ENCODE data around the gene CMC4.

Gene CMC4

GRCh38 chrX:155069414-155069813, 1.5 kb downstream of the CMC4 start:
- TF ChIP-seq CTCF (IDR thresholded peaks at IDR 0.05; ENCODE audit: control insufficient read depth, insufficient read depth, low read depth, low read length, missing control alignments) = no peak
- DNase-seq (ENCODE audit: low read depth) = no peak
- no peak overlapping the region for H3K4me3 ChIP-seq (ENCODE audit: control insufficient read depth, low read depth, low read length)

GRCh38 chrX:155068165-155068564, 2.8 kb downstream of the CMC4 start:
- no peak overlapping the region for H3K4me3 ChIP-seq (ENCODE audit: control insufficient read depth, low read depth, low read length)
- TF ChIP-seq CTCF (IDR thresholded peaks at IDR 0.05; ENCODE audit: control insufficient read depth, insufficient read depth, low read depth, low read length, missing control alignments) = no peak
- peak; percentile 16 for DNase-seq (ENCODE audit: low read depth)

- DNase-seq (ENCODE audit: low read depth) = peak; percentile 16
- no peak overlapping the region for H3K4me3 ChIP-seq (ENCODE audit: control insufficient read depth, low read depth, low read length)
- TF ChIP-seq CTCF (IDR thresholded peaks at IDR 0.05; ENCODE audit: control insufficient read depth, insufficient read depth, low read depth, low read length, missing control alignments) = no peak
Measured at GRCh38 chrX:155065035-155065734, 5.8 kb downstream of the CMC4 start.

DNA sequence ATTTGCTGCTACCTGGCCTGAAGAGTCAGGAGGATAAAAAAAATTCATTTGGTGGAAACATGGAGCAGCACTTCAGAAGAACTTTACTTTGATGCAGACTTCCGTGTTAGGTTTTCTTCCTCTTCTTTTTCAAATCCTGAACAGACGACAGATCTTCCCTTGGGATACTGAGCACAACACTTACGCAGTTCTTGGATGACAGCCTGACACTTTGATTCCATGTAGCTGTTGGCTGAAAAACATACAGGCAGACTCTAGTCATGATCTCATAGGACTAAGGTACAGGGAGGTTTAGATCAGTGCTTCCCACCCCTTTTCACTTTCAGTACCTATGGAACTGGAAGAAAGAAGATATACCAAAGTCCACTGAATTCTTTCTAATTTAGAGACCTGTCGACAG, 9.2 kb downstream of the CMC4 start:
- TF ChIP-seq CTCF (IDR thresholded peaks at IDR 0.05; ENCODE audit: control insufficient read depth, insufficient read depth, low read depth, low read length, missing control alignments) = no peak
- no peak overlapping the region for H3K4me3 ChIP-seq (ENCODE audit: control insufficient read depth, low read depth, low read length)
- no peak for DNase-seq (ENCODE audit: low read depth)

DNA sequence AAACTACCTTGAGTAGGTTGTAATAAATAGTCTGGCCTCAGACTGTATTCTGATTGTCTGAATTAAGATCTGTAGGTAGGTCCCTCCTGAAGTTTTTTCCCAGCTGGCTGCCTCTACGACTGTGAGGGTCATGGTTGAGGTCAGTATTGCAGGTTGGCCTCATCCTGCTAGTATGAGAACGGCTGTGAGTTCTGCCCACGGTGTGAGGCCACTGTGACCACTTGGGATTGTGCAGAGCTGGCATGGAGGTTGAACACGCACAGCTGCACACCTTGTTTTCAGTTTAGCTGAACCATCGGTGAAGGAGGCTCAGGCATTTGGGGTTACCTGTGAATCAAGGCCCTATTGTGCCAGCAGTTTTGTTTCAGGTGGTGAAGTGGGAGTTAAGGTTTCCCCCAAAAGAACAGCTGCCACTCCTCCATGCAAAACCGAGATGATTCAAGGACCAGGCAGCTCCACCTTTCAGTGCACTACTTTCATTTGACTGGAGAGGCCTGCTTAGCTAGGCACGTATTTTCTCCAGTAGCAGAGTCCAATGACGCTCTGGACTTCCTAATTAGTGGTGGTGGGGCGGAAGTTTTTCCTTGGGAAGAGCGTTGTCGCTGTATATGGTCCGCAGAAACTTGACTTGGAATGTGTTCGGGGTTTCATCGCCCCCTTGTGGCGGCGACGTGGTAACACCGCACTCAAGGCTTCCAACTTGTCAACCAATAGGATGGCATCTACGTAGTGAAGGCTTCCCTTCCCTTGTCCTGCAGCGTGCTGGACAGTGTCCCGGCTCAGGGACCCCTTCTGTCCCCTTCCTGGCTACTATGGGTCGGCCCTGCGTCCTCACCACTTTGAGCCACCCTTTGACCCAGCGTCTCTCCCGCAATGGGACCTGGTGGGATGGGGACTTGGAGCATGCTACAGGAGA, 13.8 kb downstream of the CMC4 start:
- peak; percentile 73 for TF ChIP-seq CTCF (IDR thresholded peaks at IDR 0.05; ENCODE audit: control insufficient read depth, insufficient read depth, low read depth, low read length, missing control alignments)
- H3K4me3 ChIP-seq (ENCODE audit: control insufficient read depth, low read depth, low read length) = no peak overlapping the region
- peak; percentile 7 for DNase-seq (ENCODE audit: low read depth)

- no peak for TF ChIP-seq CTCF (IDR thresholded peaks at IDR 0.05; ENCODE audit: control insufficient read depth, insufficient read depth, low read depth, low read length, missing control alignments)
- no peak overlapping the region for H3K4me3 ChIP-seq (ENCODE audit: control insufficient read depth, low read depth, low read length)
- no peak for DNase-seq (ENCODE audit: low read depth)
Measured at GRCh38 chrX:155056471-155056870, 14.5 kb downstream of the CMC4 start.

Measured in AG09309 (cell line).